H9 (cell line): ENCODE data around the gene WIZ. TPM values are rescaled to one million over a fixed set of nuclear protein-coding genes. Genes with fewer than 3 reads are reported as not detected.

Experiments
- DNase-seq: peaks from one replicate; pipeline ENCODE4 v3.0.0-alpha.2; 2017
- H2AFZ ChIP-seq: one replicate; pipeline ENCODE4 v1.6.1; 2013; ENCODE audit warnings: mild to moderate bottlenecking, low read length, control low read depth, moderate library complexity
- H2AK5ac ChIP-seq: 2 replicates; pipeline ENCODE4 v1.6.1; 2013; ENCODE audit warnings: low read length, control low read depth, mixed read lengths; ENCODE audit not compliant: insufficient read length
- H2BK120ac ChIP-seq: one replicate; pipeline ENCODE4 v1.6.1; 2013; ENCODE audit warnings: low read depth, mild to moderate bottlenecking, low read length, control low read depth, inconsistent platforms; ENCODE audit not compliant: poor library complexity, severe bottlenecking
- H2BK12ac ChIP-seq: 2 replicates; pipeline ENCODE4 v1.6.1; 2013; ENCODE audit warnings: low read length, control low read depth, mixed read lengths, low read depth; ENCODE audit not compliant: insufficient read length
- H2BK15ac ChIP-seq: 2 replicates; pipeline ENCODE4 v1.6.1; 2013; ENCODE audit warnings: low read depth, low read length, control low read depth
- H2BK20ac ChIP-seq: one replicate; pipeline ENCODE4 v1.6.1; 2013; ENCODE audit warnings: low read depth, mild to moderate bottlenecking, low read length, control low read depth, inconsistent platforms; ENCODE audit not compliant: poor library complexity, severe bottlenecking
- H2BK5ac ChIP-seq: 2 replicates; pipeline ENCODE4 v1.6.1; 2013; ENCODE audit warnings: low read length, control low read depth, mixed read lengths; ENCODE audit not compliant: insufficient read length
- H3K14ac ChIP-seq: 2 replicates; pipeline ENCODE4 v1.6.1; 2013; ENCODE audit warnings: low read length, control low read depth; ENCODE audit not compliant: insufficient read depth
- H3K18ac ChIP-seq: 2 replicates; pipeline ENCODE4 v1.6.1; 2013; ENCODE audit warnings: low read depth, mild to moderate bottlenecking, mixed read lengths, low read length, control low read depth; ENCODE audit not compliant: insufficient read length
- H3K23ac ChIP-seq: 2 replicates; pipeline ENCODE4 v1.6.1; 2013; ENCODE audit warnings: low read length, control low read depth, mixed read lengths, low read depth; ENCODE audit not compliant: insufficient read length
- H3K23me2 ChIP-seq: 2 replicates; pipeline ENCODE4 v1.6.1; 2013; ENCODE audit warnings: low read depth, mild to moderate bottlenecking, mixed read lengths, low read length, control low read depth; ENCODE audit not compliant: insufficient read length, poor library complexity, severe bottlenecking
- H3K27ac ChIP-seq: 2 replicates; pipeline ENCODE4 v1.5.1; 2013; ENCODE audit warnings: low read length, control low read depth, mixed read lengths, low read depth; ENCODE audit not compliant: insufficient read length
- H3K27me3 ChIP-seq: 2 replicates; pipeline ENCODE4 v1.6.1; 2013; ENCODE audit warnings: low read length, control low read depth, inconsistent platforms; ENCODE audit not compliant: insufficient read depth
- H3K4ac ChIP-seq: 2 replicates; pipeline ENCODE4 v1.6.1; 2013; ENCODE audit warnings: low read depth, mild to moderate bottlenecking, control low read depth, inconsistent platforms, low read length, moderate library complexity
- H3K4me1 ChIP-seq: 2 replicates; pipeline ENCODE4 v1.6.1; 2013; ENCODE audit warnings: low read length, control low read depth, inconsistent platforms; ENCODE audit not compliant: insufficient read depth
- H3K4me2 ChIP-seq: 2 replicates; pipeline ENCODE4 v1.6.1; 2013; ENCODE audit warnings: low read length, control low read depth, mixed read lengths; ENCODE audit not compliant: insufficient read length, insufficient read depth
- H3K56ac ChIP-seq: 2 replicates; pipeline ENCODE4 v1.6.1; 2013; ENCODE audit warnings: low read depth, mild to moderate bottlenecking, mixed read lengths, low read length, control low read depth; ENCODE audit not compliant: insufficient read length
- H3K79me1 ChIP-seq: 2 replicates; pipeline ENCODE4 v1.6.1; 2013; ENCODE audit warnings: low read depth, mild to moderate bottlenecking, moderate library complexity, low read length, control low read depth, inconsistent platforms; ENCODE audit not compliant: insufficient read depth, poor library complexity, severe bottlenecking
- H3K79me2 ChIP-seq: 2 replicates; pipeline ENCODE4 v1.6.1; 2013; ENCODE audit warnings: low read length, control low read depth, inconsistent platforms; ENCODE audit not compliant: insufficient read depth
- H3K9ac ChIP-seq: 2 replicates; pipeline ENCODE4 v1.6.1; 2013; ENCODE audit warnings: low read length, control low read depth, mixed read lengths; ENCODE audit not compliant: insufficient read length; ENCODE audit errors: extremely low read depth
- H3K9me3 ChIP-seq: one replicate; pipeline ENCODE4 v1.6.1; 2013; ENCODE audit warnings: low read depth, low read length, inconsistent platforms; ENCODE audit not compliant: control insufficient read depth
- H3T11ph ChIP-seq: one replicate; pipeline ENCODE4 v1.6.1; 2013; ENCODE audit warnings: mild to moderate bottlenecking, low read length, control low read depth, inconsistent platforms
- H4K20me1 ChIP-seq: one replicate; pipeline ENCODE4 v1.6.1; 2013; ENCODE audit not compliant: control insufficient read depth, insufficient read length, insufficient read depth
- H4K5ac ChIP-seq: 2 replicates; pipeline ENCODE4 v1.6.1; 2013; ENCODE audit warnings: low read depth, mild to moderate bottlenecking, mixed read lengths, low read length, control low read depth; ENCODE audit not compliant: insufficient read length
- H4K8ac ChIP-seq: replicated peaks from 2 replicates; pipeline ENCODE4 v1.6.1; 2013; ENCODE audit warnings: low read length, control low read depth, mixed read lengths, low read depth; ENCODE audit not compliant: insufficient read length
- H4K91ac ChIP-seq: 2 replicates; pipeline ENCODE4 v1.6.1; 2013; ENCODE audit warnings: low read depth, mild to moderate bottlenecking, moderate library complexity, mixed read lengths, low read length, control low read depth; ENCODE audit not compliant: insufficient read length
- H3K27ac Mint-ChIP-seq, 3 experiments: 2 replicates in 2 of 3; 3 replicates in 1 of 3; pipeline ENCODE4 v1.8.0; 2020 to 2021; ENCODE audit warnings: mixed read lengths in 3 of 3, mild to moderate bottlenecking in 1 of 3, moderate library complexity in 1 of 3
- H3K27me3 Mint-ChIP-seq: 2 replicates; pipeline ENCODE4 v1.8.0; 2021; ENCODE audit warnings: low read depth, mild to moderate bottlenecking, moderate library complexity, mixed read lengths
- H3K36me3 Mint-ChIP-seq, 3 experiments: 2 replicates in 2 of 3; 3 replicates in 1 of 3; pipeline ENCODE4 v1.8.0; 2020 to 2021; ENCODE audit warnings: low read depth in 3 of 3, mixed read lengths in 3 of 3; ENCODE audit not compliant: insufficient read depth in 1 of 3
- H3K4me1 Mint-ChIP-seq, 2 experiments: 2 replicates each; pipeline ENCODE4 v1.8.0; 2020; ENCODE audit warnings: mixed read lengths in 2 of 2
- H3K4me3 Mint-ChIP-seq, 2 experiments: 2 replicates in 1 of 2; 3 replicates in 1 of 2; pipeline ENCODE4 v1.8.0; 2020 to 2021; ENCODE audit warnings: mild to moderate bottlenecking in 2 of 2, mixed read lengths in 2 of 2, moderate library complexity in 1 of 2
- H3K9me3 Mint-ChIP-seq, 2 experiments: 2 replicates in 1 of 2; 3 replicates in 1 of 2; pipeline ENCODE4 v1.8.0; 2020; ENCODE audit warnings: mild to moderate bottlenecking in 2 of 2, mixed read lengths in 2 of 2, moderate library complexity in 1 of 2
- WGBS: extraction: QIAGEN DNeasy Blood & Tissue Kit; methylation state at CpG from one replicate; pipeline ENCODE4 v1.1.7; 2013; ENCODE audit warnings: missing lambda C conversion rate, low lambda C conversion rate, mixed read lengths; ENCODE audit not compliant: insufficient read length; ENCODE audit errors: extremely low coverage; 5-methylcytosine and 5-hydroxymethylcytosine counted together
- total RNA-seq: library from RNA; stranded (reverse); gene quantifications from 2 replicates; pipeline ENCODE4 v1.2.1, GENCODE V29; 2021
- TF ChIP-seq, protein P1 (sequence below): fragments of 200-600 bp; sonication (generic); conservative IDR thresholded peaks from 3 replicates; pipeline ENCODE4 v1.8.0; 2021; ENCODE audit warnings: antibody characterized with exemption, mild to moderate bottlenecking

Gene WIZ
- total RNA-seq, 1 experiment from 2014 or later: 33.3 TPM

- peak overlapping the region in 2 of 3 experiments; percentile 38 to 58; a peak in 3 of 7 replicates for H3K27ac Mint-ChIP-seq
- Histone ChIP-seq H2BK15ac (no peak overlapping the region), H3T11ph (no peak overlapping the region), H3K9ac (no peak overlapping the region), H3K9me3 (no peaks in the 10 kb centered on the region), H2BK12ac (no peak overlapping the region), H3K4me2 (no peak overlapping the region), H2BK5ac (no peak overlapping the region), H4K5ac (no peak overlapping the region), H3K79me1 (no peaks in the 10 kb centered on the region), H2AK5ac (no peak overlapping the region), H3K79me2 (peaks cover 18% of the 10 kb centered on the region; the same call in 1 of the 2 replicates), H3K27ac (no peak overlapping the region), H3K4ac (no peak overlapping the region), H3K23ac (no peak overlapping the region), H4K20me1 (no peaks in the 10 kb centered on the region), H3K23me2 (peaks cover 8% of the 10 kb centered on the region), H4K91ac (no peak overlapping the region), H2BK20ac (no peak overlapping the region), H4K8ac (no peak overlapping the region), H3K56ac (no peak overlapping the region), H3K14ac (no peak overlapping the region), H3K27me3 (no peaks in the 10 kb centered on the region), H2BK120ac (no peak overlapping the region), H3K4me1 (peaks cover 2% of the 10 kb centered on the region; the same call in 1 of the 2 replicates), H2AFZ (no peak overlapping the region), H3K18ac (no peak overlapping the region)
- H3K4me1 Mint-ChIP-seq: peaks cover 25 to 28% of the 10 kb centered on the region in 2 experiments
- H3K36me3 Mint-ChIP-seq: peaks cover 5 to 25% (median 10%) of the 10 kb centered on the region in 3 experiments; a peak in 6 of 7 replicates
- TF ChIP-seq, protein P1, sequence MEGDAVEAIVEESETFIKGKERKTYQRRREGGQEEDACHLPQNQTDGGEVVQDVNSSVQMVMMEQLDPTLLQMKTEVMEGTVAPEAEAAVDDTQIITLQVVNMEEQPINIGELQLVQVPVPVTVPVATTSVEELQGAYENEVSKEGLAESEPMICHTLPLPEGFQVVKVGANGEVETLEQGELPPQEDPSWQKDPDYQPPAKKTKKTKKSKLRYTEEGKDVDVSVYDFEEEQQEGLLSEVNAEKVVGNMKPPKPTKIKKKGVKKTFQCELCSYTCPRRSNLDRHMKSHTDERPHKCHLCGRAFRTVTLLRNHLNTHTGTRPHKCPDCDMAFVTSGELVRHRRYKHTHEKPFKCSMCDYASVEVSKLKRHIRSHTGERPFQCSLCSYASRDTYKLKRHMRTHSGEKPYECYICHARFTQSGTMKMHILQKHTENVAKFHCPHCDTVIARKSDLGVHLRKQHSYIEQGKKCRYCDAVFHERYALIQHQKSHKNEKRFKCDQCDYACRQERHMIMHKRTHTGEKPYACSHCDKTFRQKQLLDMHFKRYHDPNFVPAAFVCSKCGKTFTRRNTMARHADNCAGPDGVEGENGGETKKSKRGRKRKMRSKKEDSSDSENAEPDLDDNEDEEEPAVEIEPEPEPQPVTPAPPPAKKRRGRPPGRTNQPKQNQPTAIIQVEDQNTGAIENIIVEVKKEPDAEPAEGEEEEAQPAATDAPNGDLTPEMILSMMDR: no peak
- H3K9me3 Mint-ChIP-seq: no peaks in the 10 kb centered on the region; a peak in 1 of 5 replicates
- peak overlapping the region; percentile 90 to 95; a peak in 3 of 5 replicates for H3K4me3 Mint-ChIP-seq
- no peaks in the 10 kb centered on the region; the same call in 1 of the 2 replicates for H3K27me3 Mint-ChIP-seq
- DNase-seq: no peak
- WGBS: no CpG with 5 or more reads among the region's 6 CpGs
These were observed 67.9 kb downstream of the WIZ start for GRCh38 chr19:15381864-15382263.
